HL-60 (cell line): ENCODE measurements around the gene FARS2.

Experiments
- DNase-seq, 2 experiments: peaks; one replicate each; pipeline ENCODE4 v3.0.0-alpha.2; 2010 to 2020; ENCODE audit warnings: low read depth in 1 of 2, low spot score in 1 of 2
- H3K27ac ChIP-seq: fragments of 250-450 bp; sonication (Bioruptor Pico); replicated peaks from 2 replicates; pipeline ENCODE4 v1.5.1; 2020; ENCODE audit warnings: mild to moderate bottlenecking, moderate library complexity
- H3K27me3 ChIP-seq: fragments of 250-450 bp; sonication (Bioruptor Pico); 2 replicates; pipeline ENCODE4 v1.5.1; 2021; ENCODE audit warnings: mild to moderate bottlenecking, moderate library complexity; ENCODE audit not compliant: insufficient read depth, poor library complexity, severe bottlenecking
- H3K4me3 ChIP-seq: replicated peaks from 2 replicates; pipeline ENCODE4 v1.5.1; 2011; ENCODE audit warnings: mild to moderate bottlenecking, control low read depth, low read length; ENCODE audit not compliant: insufficient read depth
- GABPA ChIP-seq: IDR thresholded peaks from 2 replicates; pipeline ENCODE4 v1.6.1; 2012; ENCODE audit warnings: low read depth
- POLR2AphosphoS5 ChIP-seq: IDR thresholded peaks from 2 replicates; pipeline ENCODE4 v1.6.1; 2012; ENCODE audit warnings: low read depth
- SPI1 ChIP-seq: IDR thresholded peaks from 2 replicates; pipeline ENCODE4 v1.6.1; 2012; ENCODE audit warnings: low read depth, mild to moderate bottlenecking, borderline replicate concordance
- TF ChIP-seq, protein P1 (sequence below): IDR thresholded peaks from one replicate; pipeline ENCODE4 v1.5.1; 2011; ENCODE audit warnings: low read length, control low read depth, inconsistent platforms; ENCODE audit not compliant: insufficient read depth
- TF ChIP-seq, protein P2 (sequence below): IDR thresholded peaks from 2 replicates; pipeline ENCODE4 v1.6.1; 2012; ENCODE audit warnings: low read depth; ENCODE audit not compliant: insufficient replicate concordance

Gene FARS2

DNA sequence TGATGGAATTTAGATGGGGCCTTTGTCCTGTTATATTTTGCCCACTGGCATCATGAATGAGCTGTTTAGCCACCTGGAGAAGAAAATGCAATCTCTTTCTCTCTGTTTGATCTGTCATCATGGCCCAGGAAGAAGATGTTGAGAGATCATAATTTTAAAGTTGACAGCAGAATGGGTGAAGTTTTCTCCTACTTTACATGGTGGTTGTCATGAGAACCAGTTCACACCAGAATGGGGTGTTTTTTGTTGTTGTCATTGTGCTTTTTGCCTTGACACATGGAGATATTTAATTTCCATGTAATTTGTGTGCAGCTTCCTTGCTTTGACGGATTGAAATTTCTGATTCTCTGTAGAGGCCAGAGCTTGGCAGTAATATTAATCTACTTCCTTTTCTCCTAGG, 122.5 kb downstream of the FARS2 start:
- Histone ChIP-seq H3K4me3 (no peak overlapping the region), H3K27me3 (no peaks in the 10 kb centered on the region), H3K27ac (no peak overlapping the region)
- DNase-seq, result no peak
- TF ChIP-seq POLR2AphosphoS5 (no peak), SPI1 (no peak), GABPA (no peak)
- TF ChIP-seq, protein P1, sequence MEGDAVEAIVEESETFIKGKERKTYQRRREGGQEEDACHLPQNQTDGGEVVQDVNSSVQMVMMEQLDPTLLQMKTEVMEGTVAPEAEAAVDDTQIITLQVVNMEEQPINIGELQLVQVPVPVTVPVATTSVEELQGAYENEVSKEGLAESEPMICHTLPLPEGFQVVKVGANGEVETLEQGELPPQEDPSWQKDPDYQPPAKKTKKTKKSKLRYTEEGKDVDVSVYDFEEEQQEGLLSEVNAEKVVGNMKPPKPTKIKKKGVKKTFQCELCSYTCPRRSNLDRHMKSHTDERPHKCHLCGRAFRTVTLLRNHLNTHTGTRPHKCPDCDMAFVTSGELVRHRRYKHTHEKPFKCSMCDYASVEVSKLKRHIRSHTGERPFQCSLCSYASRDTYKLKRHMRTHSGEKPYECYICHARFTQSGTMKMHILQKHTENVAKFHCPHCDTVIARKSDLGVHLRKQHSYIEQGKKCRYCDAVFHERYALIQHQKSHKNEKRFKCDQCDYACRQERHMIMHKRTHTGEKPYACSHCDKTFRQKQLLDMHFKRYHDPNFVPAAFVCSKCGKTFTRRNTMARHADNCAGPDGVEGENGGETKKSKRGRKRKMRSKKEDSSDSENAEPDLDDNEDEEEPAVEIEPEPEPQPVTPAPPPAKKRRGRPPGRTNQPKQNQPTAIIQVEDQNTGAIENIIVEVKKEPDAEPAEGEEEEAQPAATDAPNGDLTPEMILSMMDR, result no peak
- TF ChIP-seq, protein P2, sequence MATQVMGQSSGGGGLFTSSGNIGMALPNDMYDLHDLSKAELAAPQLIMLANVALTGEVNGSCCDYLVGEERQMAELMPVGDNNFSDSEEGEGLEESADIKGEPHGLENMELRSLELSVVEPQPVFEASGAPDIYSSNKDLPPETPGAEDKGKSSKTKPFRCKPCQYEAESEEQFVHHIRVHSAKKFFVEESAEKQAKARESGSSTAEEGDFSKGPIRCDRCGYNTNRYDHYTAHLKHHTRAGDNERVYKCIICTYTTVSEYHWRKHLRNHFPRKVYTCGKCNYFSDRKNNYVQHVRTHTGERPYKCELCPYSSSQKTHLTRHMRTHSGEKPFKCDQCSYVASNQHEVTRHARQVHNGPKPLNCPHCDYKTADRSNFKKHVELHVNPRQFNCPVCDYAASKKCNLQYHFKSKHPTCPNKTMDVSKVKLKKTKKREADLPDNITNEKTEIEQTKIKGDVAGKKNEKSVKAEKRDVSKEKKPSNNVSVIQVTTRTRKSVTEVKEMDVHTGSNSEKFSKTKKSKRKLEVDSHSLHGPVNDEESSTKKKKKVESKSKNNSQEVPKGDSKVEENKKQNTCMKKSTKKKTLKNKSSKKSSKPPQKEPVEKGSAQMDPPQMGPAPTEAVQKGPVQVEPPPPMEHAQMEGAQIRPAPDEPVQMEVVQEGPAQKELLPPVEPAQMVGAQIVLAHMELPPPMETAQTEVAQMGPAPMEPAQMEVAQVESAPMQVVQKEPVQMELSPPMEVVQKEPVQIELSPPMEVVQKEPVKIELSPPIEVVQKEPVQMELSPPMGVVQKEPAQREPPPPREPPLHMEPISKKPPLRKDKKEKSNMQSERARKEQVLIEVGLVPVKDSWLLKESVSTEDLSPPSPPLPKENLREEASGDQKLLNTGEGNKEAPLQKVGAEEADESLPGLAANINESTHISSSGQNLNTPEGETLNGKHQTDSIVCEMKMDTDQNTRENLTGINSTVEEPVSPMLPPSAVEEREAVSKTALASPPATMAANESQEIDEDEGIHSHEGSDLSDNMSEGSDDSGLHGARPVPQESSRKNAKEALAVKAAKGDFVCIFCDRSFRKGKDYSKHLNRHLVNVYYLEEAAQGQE, result no peak

DNA sequence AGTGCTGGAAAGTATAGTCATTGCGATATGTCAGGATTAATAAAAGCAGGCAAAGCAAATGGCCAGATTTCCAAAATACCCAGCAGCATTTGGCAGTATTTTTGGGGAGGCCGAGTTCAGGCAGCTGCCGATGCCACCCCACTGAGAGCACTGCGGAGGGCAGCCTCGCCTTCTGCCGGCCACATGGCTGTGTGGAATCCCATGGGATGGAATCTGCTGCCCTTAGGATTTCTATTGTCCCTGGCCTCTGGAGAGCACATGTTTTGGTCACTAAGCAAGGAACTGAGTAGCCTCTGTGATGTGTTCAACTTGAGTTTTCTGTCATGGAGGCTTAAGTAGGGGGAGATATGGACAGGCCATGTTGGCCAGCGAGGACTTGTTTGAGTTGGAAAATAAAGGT, 123.0 kb downstream of the FARS2 start:
- no peak for DNase-seq
- Histone ChIP-seq H3K27ac (no peak overlapping the region), H3K27me3 (no peaks in the 10 kb centered on the region), H3K4me3 (no peak overlapping the region)
- TF ChIP-seq, protein P2, result no peak
- TF ChIP-seq, protein P1, result no peak
- TF ChIP-seq SPI1 (no peak), GABPA (no peak), POLR2AphosphoS5 (no peak)

DNA sequence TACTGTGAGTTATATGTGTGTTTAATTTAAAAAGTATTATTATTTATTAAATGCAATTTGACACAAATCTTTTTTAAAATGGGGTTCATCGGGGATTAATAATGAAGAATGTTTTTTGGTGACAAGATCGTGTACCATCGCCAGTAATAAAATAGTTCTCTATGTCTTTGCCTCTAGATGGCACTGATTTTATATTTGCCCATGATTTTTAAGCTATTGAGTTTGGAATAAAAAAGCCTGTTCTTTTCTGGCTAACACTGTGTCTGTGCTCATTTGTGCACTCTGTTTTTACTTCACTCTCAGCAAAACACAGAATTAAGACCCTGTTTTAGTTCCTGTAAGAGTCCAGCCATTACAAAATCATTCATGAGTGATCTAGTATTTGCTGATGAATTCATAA, 127.0 kb downstream of the FARS2 start:
- no peak for DNase-seq
- TF ChIP-seq, protein P2, result no peak
- TF ChIP-seq, protein P1, result no peak
- no peak for TF ChIP-seq GABPA
- no peak for TF ChIP-seq SPI1
- no peak for TF ChIP-seq POLR2AphosphoS5
- Histone ChIP-seq H3K4me3 (no peak overlapping the region), H3K27ac (no peak overlapping the region), H3K27me3 (no peaks in the 10 kb centered on the region)
